ENCODE measurements around the gene ABCG1.

The ABCG1 gene

GRCh38 chr21:42237577-42237976, 18.6 kb downstream of the ABCG1 start:
- H3K4me3 ChIP-seq (ENCODE audit: low read depth in 1 of 2, low read length in 2 of 2): no peak overlapping the region
- H3K27me3 ChIP-seq (ENCODE audit: control insufficient read depth in 1 of 2, insufficient read depth in 2 of 2, low read length in 2 of 2): no peaks in the 10 kb centered on the region
- H3K9me3 ChIP-seq (ENCODE audit: low read length): no peaks in the 10 kb centered on the region
- peaks cover 58% of the 10 kb centered on the region for H3K4me1 ChIP-seq (ENCODE audit: insufficient read depth, low read length)
- no peak overlapping the region for H3K9ac ChIP-seq (ENCODE audit: low read length)
- H3K36me3 ChIP-seq (ENCODE audit: insufficient read depth, low read length): no peaks in the 10 kb centered on the region
- peak overlapping the region; percentile 59 for H3K27ac ChIP-seq (ENCODE audit: low read depth, low read length)

GRCh38 chr21:42238185-42238934, 19.4 kb downstream of the ABCG1 start:
- Histone ChIP-seq H3K9ac (ENCODE audit: low read length) (no peak overlapping the region), H3K4me3 (ENCODE audit: low read depth in 1 of 2, low read length in 2 of 2) (no peak overlapping the region), H3K4me1 (ENCODE audit: insufficient read depth, low read length) (peaks cover 50% of the 10 kb centered on the region), H3K27ac (ENCODE audit: low read depth, low read length) (no peak overlapping the region), H3K27me3 (ENCODE audit: control insufficient read depth in 1 of 2, insufficient read depth in 2 of 2, low read length in 2 of 2) (no peaks in the 10 kb centered on the region), H3K9me3 (ENCODE audit: low read length) (no peaks in the 10 kb centered on the region), H3K36me3 (ENCODE audit: insufficient read depth, low read length) (no peaks in the 10 kb centered on the region)

- no peak overlapping the region for H3K27ac ChIP-seq (ENCODE audit: low read depth, low read length)
These were observed 20.6 kb downstream of the ABCG1 start for GRCh38 chr21:42239556-42239955.

GRCh38 chr21:42239973-42240372, 21.0 kb downstream of the ABCG1 start:
- Histone ChIP-seq H3K36me3 (ENCODE audit: insufficient read depth, low read length) (no peaks in the 10 kb centered on the region), H3K27ac (ENCODE audit: low read depth, low read length) (no peak overlapping the region), H3K4me3 (ENCODE audit: low read depth in 1 of 2, low read length in 2 of 2) (no peak overlapping the region), H3K4me1 (ENCODE audit: insufficient read depth, low read length) (peaks cover 38% of the 10 kb centered on the region), H3K27me3 (ENCODE audit: control insufficient read depth in 1 of 2, insufficient read depth in 2 of 2, low read length in 2 of 2) (no peaks in the 10 kb centered on the region), H3K9me3 (ENCODE audit: low read length) (no peaks in the 10 kb centered on the region), H3K9ac (ENCODE audit: low read length) (no peak overlapping the region)

More at GRCh38 chr21:42239556-42239955, 20.6 kb downstream of the ABCG1 start:
- Histone ChIP-seq H3K36me3 (ENCODE audit: insufficient read depth, low read length) (no peaks in the 10 kb centered on the region), H3K27me3 (ENCODE audit: control insufficient read depth in 1 of 2, insufficient read depth in 2 of 2, low read length in 2 of 2) (no peaks in the 10 kb centered on the region), H3K4me1 (ENCODE audit: insufficient read depth, low read length) (peaks cover 39% of the 10 kb centered on the region), H3K9ac (ENCODE audit: low read length) (no peak overlapping the region), H3K4me3 (ENCODE audit: low read depth in 1 of 2, low read length in 2 of 2) (no peak overlapping the region), H3K9me3 (ENCODE audit: low read length) (no peaks in the 10 kb centered on the region)

GRCh38 chr21:42242611-42243010, 23.7 kb downstream of the ABCG1 start:
- H3K9me3 ChIP-seq (ENCODE audit: low read length): no peaks in the 10 kb centered on the region
- H3K27ac ChIP-seq (ENCODE audit: low read depth, low read length): no peak overlapping the region
- no peaks in the 10 kb centered on the region for H3K27me3 ChIP-seq (ENCODE audit: control insufficient read depth in 1 of 2, insufficient read depth in 2 of 2, low read length in 2 of 2)
- no peak overlapping the region for H3K4me3 ChIP-seq (ENCODE audit: low read depth in 1 of 2, low read length in 2 of 2)
- no peak overlapping the region for H3K9ac ChIP-seq (ENCODE audit: low read length)
- H3K36me3 ChIP-seq (ENCODE audit: insufficient read depth, low read length): no peaks in the 10 kb centered on the region
- H3K4me1 ChIP-seq (ENCODE audit: insufficient read depth, low read length): peaks cover 21% of the 10 kb centered on the region

- Histone ChIP-seq H3K9ac (ENCODE audit: low read length) (no peak overlapping the region), H3K27me3 (ENCODE audit: control insufficient read depth in 1 of 2, insufficient read depth in 2 of 2, low read length in 2 of 2) (no peaks in the 10 kb centered on the region), H3K4me3 (ENCODE audit: low read depth in 1 of 2, low read length in 2 of 2) (no peak overlapping the region), H3K4me1 (ENCODE audit: insufficient read depth, low read length) (peaks cover 17% of the 10 kb centered on the region), H3K27ac (ENCODE audit: low read depth, low read length) (no peak overlapping the region), H3K36me3 (ENCODE audit: insufficient read depth, low read length) (no peaks in the 10 kb centered on the region), H3K9me3 (ENCODE audit: low read length) (no peaks in the 10 kb centered on the region)
These were observed 24.1 kb downstream of the ABCG1 start for GRCh38 chr21:42243026-42243425.

GRCh38 chr21:42245331-42246193, 26.6 kb downstream of the ABCG1 start:
- Histone ChIP-seq H3K36me3 (ENCODE audit: insufficient read depth, low read length) (no peaks in the 10 kb centered on the region), H3K9ac (ENCODE audit: low read length) (no peak overlapping the region), H3K4me1 (ENCODE audit: insufficient read depth, low read length) (peaks cover 8% of the 10 kb centered on the region), H3K27me3 (ENCODE audit: control insufficient read depth in 1 of 2, insufficient read depth in 2 of 2, low read length in 2 of 2) (no peaks in the 10 kb centered on the region), H3K4me3 (ENCODE audit: low read depth in 1 of 2, low read length in 2 of 2) (no peak overlapping the region), H3K27ac (ENCODE audit: low read depth, low read length) (no peak overlapping the region), H3K9me3 (ENCODE audit: low read length) (no peaks in the 10 kb centered on the region)

- Histone ChIP-seq H3K4me1 (ENCODE audit: insufficient read depth, low read length) (peaks cover 18% of the 10 kb centered on the region), H3K9ac (ENCODE audit: low read length) (no peak overlapping the region), H3K27ac (ENCODE audit: low read depth, low read length) (no peak overlapping the region), H3K9me3 (ENCODE audit: low read length) (no peaks in the 10 kb centered on the region), H3K4me3 (ENCODE audit: low read depth in 1 of 2, low read length in 2 of 2) (no peak overlapping the region), H3K27me3 (ENCODE audit: control insufficient read depth in 1 of 2, insufficient read depth in 2 of 2, low read length in 2 of 2) (no peaks in the 10 kb centered on the region), H3K36me3 (ENCODE audit: insufficient read depth, low read length) (no peaks in the 10 kb centered on the region)
These were observed 28.8 kb downstream of the ABCG1 start for GRCh38 chr21:42247716-42248115.

GRCh38 chr21:42248241-42248640, 29.3 kb downstream of the ABCG1 start:
- no peaks in the 10 kb centered on the region for H3K36me3 ChIP-seq (ENCODE audit: insufficient read depth, low read length)
- H3K4me1 ChIP-seq (ENCODE audit: insufficient read depth, low read length): peaks cover 18% of the 10 kb centered on the region
- H3K4me3 ChIP-seq (ENCODE audit: low read depth in 1 of 2, low read length in 2 of 2): no peak overlapping the region
- H3K27me3 ChIP-seq (ENCODE audit: control insufficient read depth in 1 of 2, insufficient read depth in 2 of 2, low read length in 2 of 2): no peaks in the 10 kb centered on the region
- H3K9me3 ChIP-seq (ENCODE audit: low read length): no peaks in the 10 kb centered on the region
- H3K27ac ChIP-seq (ENCODE audit: low read depth, low read length): no peak overlapping the region
- H3K9ac ChIP-seq (ENCODE audit: low read length): no peak overlapping the region

- H3K27ac ChIP-seq (ENCODE audit: low read depth, low read length): no peak overlapping the region
- H3K9ac ChIP-seq (ENCODE audit: low read length): no peak overlapping the region
- H3K9me3 ChIP-seq (ENCODE audit: low read length): no peaks in the 10 kb centered on the region
- peaks cover 18% of the 10 kb centered on the region for H3K4me1 ChIP-seq (ENCODE audit: insufficient read depth, low read length)
- H3K4me3 ChIP-seq (ENCODE audit: low read depth in 1 of 2, low read length in 2 of 2): no peak overlapping the region
- H3K27me3 ChIP-seq (ENCODE audit: control insufficient read depth in 1 of 2, insufficient read depth in 2 of 2, low read length in 2 of 2): no peaks in the 10 kb centered on the region
- no peaks in the 10 kb centered on the region for H3K36me3 ChIP-seq (ENCODE audit: insufficient read depth, low read length)
These were observed 30.1 kb downstream of the ABCG1 start for GRCh38 chr21:42248783-42249597.

All from muscle layer of colon (tissue), 2 donors.